HUES48 (cell line): ENCODE measurements around the gene GBGT1.

Experiments
- H3K27ac ChIP-seq: one replicate; pipeline ENCODE4 v1.7.0; 2013; ENCODE audit warnings: low read depth, low read length, inconsistent platforms
- H3K27me3 ChIP-seq: 2 replicates; pipeline ENCODE4 v1.6.1; 2013; ENCODE audit warnings: mild to moderate bottlenecking, low read length; ENCODE audit not compliant: control insufficient read depth, insufficient read depth
- H3K36me3 ChIP-seq: 2 replicates; pipeline ENCODE4 v1.6.1; 2013; ENCODE audit warnings: low read length; ENCODE audit not compliant: control insufficient read depth, insufficient read depth
- H3K4me1 ChIP-seq: 2 replicates; pipeline ENCODE4 v1.6.1; 2013; ENCODE audit warnings: mild to moderate bottlenecking, low read length; ENCODE audit not compliant: control insufficient read depth, insufficient read depth
- H3K4me3 ChIP-seq: 2 replicates; pipeline ENCODE4 v1.5.1; 2013; ENCODE audit warnings: mild to moderate bottlenecking, low read depth, low read length
- H3K9ac ChIP-seq: 2 replicates; pipeline ENCODE4 v1.6.1; 2013; ENCODE audit warnings: mild to moderate bottlenecking, low read depth, low read length, moderate library complexity
- H3K9me3 ChIP-seq: 2 replicates; pipeline ENCODE4 v1.6.1; 2013; ENCODE audit warnings: low read length; ENCODE audit not compliant: control insufficient read depth, insufficient read depth

GBGT1 gene

DNA sequence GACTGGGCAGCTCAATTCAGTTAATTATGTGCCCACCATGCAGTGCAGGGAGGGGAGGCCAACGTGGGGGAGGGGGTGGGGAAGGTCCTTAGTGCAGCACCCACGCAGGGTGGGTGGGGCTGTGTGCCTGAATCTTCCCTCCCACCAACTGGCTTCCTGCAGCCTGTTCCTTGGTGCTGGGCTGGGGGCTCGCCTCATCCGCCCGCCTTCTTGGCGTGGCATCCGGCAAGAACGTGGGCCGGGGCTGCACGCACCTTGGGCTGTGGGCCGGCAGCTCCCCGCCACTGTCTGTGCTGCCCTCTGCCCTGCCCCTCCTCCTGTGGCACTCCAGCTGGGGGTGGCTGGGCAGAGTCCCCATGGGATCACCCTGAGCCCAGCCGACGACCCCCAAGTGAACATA is 23.1 kb downstream of the GBGT1 start:
- Histone ChIP-seq H3K4me1 (peaks cover 6% of the 10 kb centered on the region; the same call in 1 of the 2 replicates), H3K27ac (no peak overlapping the region), H3K36me3 (no peaks in the 10 kb centered on the region), H3K9me3 (no peaks in the 10 kb centered on the region), H3K27me3 (peaks cover 3% of the 10 kb centered on the region; the same call in 1 of the 2 replicates), H3K4me3 (no peak overlapping the region), H3K9ac (no peak overlapping the region)

GRCh38 chr9:133140174-133140505 is 23.6 kb downstream of the GBGT1 start:
- Histone ChIP-seq H3K36me3 (no peaks in the 10 kb centered on the region), H3K9ac (no peak overlapping the region), H3K9me3 (no peaks in the 10 kb centered on the region), H3K4me1 (peaks cover 6% of the 10 kb centered on the region; the same call in 1 of the 2 replicates), H3K27ac (no peak overlapping the region), H3K27me3 (peaks cover 3% of the 10 kb centered on the region; the same call in 1 of the 2 replicates), H3K4me3 (no peak overlapping the region)

- H3K9ac ChIP-seq, result no peak overlapping the region
- H3K27ac ChIP-seq, result no peak overlapping the region
- no peaks in the 10 kb centered on the region for H3K9me3 ChIP-seq
- H3K36me3 ChIP-seq, result no peaks in the 10 kb centered on the region
- no peaks in the 10 kb centered on the region for H3K27me3 ChIP-seq
- H3K4me3 ChIP-seq, result no peak overlapping the region
- peaks cover 3% of the 10 kb centered on the region; the same call in 1 of the 2 replicates for H3K4me1 ChIP-seq
These were observed 24.2 kb downstream of the GBGT1 start for GRCh38 chr9:133139246-133140173.

DNA sequence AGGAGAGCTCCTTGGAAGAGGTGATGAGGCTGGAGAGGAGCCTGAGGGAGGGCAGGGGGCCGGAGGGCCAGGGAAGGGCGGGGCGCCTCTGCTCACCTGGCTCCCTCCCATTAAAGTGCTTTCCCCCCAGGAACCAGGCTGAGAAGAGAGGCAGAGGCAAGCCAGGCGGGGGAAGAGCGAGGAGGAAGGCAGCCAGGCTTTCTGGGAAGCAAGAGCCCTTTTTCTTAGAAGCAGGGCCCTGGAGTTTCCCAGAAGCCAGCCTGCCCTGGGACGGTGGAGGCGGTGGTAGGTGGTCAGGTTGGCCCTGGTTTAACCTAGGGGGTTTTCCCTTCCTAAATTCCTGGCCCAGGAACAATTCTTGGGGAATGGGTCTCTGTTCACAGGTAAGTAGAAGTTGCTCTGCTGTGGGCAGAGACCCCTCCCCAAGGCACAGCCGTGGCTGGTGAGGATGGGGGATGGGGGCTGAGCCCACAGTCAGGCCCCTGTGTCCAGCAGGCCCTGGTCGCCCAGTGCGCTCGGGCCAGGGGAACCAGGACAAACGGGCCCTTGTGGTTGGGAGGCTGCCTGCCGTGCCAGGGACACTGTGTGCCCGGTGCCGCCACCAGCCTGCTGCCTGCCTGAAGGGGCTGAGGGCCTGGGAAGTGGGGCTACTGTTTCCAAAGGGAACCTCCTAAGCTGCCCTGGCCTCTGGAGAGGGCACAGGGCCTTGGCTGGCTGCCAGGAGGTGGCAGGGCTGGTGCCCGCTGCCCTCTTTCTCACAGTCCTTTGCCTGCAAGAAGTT is 26.1 kb downstream of the GBGT1 start:
- H3K9ac ChIP-seq, result no peak overlapping the region
- no peak overlapping the region for H3K4me3 ChIP-seq
- no peaks in the 10 kb centered on the region for H3K27me3 ChIP-seq
- peaks cover 4% of the 10 kb centered on the region; the same call in 1 of the 2 replicates for H3K4me1 ChIP-seq
- no peaks in the 10 kb centered on the region for H3K36me3 ChIP-seq
- no peaks in the 10 kb centered on the region for H3K9me3 ChIP-seq
- no peak overlapping the region for H3K27ac ChIP-seq

DNA sequence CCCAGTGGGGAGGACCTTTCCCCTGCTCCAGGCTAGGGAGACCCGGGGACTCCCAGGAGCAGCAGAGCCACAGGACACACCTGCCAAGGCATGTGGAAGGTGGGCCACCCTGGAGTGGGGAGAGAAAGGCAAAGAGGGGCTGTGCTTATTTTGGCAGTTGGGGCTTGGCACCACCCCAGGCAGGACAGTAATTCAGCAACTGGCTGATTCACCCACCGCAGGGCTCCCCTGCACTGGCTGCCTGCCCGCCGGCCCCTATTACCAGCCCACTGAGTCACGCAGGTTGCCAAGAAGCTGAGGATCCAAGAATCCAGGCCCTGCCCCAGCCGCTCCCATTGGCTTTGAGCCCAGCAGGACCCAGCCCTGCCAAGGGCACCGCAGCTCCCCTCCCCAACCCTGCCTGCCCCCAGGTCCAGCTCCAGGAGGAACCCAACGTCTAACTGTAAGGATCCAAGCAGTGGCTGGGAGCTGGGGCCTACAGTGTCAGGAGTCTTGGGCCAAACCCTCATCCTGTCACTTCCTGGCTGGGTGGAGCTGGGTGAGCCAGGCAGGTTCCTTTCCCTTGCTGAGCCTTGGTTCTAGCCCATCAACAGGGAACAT is 28.5 kb downstream of the GBGT1 start:
- Histone ChIP-seq H3K9ac (no peak overlapping the region), H3K4me1 (peaks cover 4% of the 10 kb centered on the region; the same call in 1 of the 2 replicates)

GRCh38 chr9:133134388-133135145 is 29.1 kb downstream of the GBGT1 start:
- Histone ChIP-seq H3K9me3 (no peaks in the 10 kb centered on the region), H3K27ac (peak overlapping the region; percentile 86), H3K4me1 (peaks cover 4% of the 10 kb centered on the region; the same call in 1 of the 2 replicates), H3K36me3 (no peaks in the 10 kb centered on the region), H3K9ac (no peak overlapping the region), H3K27me3 (no peaks in the 10 kb centered on the region), H3K4me3 (no peak overlapping the region)

More for the DNA sequence above, 28.5 kb downstream of the GBGT1 start:
- Histone ChIP-seq H3K27ac (no peak overlapping the region), H3K36me3 (no peaks in the 10 kb centered on the region), H3K27me3 (no peaks in the 10 kb centered on the region), H3K9me3 (no peaks in the 10 kb centered on the region), H3K4me3 (no peak overlapping the region)

DNA sequence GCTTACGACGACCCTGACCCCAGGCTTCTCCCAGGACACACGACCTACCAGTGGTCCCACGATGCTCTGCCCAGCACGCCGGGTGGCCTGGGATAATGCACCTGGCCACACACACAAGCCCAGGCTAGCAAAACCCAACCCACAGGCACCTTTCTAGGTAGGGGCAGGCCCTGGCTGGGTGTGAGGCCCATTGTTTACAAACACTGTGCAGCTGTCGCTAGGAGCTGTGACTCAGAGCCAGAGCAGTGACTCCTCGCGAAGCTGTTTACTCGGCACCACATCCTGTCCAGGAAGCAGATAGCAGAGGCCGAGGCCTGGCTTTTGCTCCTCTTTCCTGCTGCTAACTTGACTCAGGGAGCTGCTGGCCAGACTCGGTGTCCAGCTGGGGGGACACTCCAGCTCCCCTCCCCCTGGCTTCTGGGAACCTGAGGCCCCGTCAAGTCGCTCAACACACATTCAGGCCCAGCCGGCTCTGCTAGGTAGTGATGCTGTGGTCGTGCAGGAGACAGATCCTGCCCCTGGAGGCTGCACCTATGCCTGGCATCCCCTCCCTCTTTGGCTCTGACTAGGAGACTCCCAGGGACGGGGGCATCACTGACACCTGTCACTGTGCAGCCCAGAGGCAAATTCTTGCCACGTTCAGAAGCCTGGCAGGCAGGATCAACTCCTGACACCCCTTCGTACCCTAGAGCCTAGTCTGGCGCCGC is 29.9 kb downstream of the GBGT1 start:
- no peaks in the 10 kb centered on the region for H3K27me3 ChIP-seq
- H3K9me3 ChIP-seq, result no peaks in the 10 kb centered on the region
- H3K27ac ChIP-seq, result peak overlapping the region; percentile 86
- H3K4me3 ChIP-seq, result no peak overlapping the region
- H3K9ac ChIP-seq, result peak overlapping the region; percentile 66; the same call in 1 of the 2 replicates
- peaks cover 4% of the 10 kb centered on the region; the same call in 1 of the 2 replicates for H3K4me1 ChIP-seq
- no peaks in the 10 kb centered on the region for H3K36me3 ChIP-seq

- no peak overlapping the region for H3K9ac ChIP-seq
These were observed 31.5 kb downstream of the GBGT1 start for GRCh38 chr9:133132174-133132573.

DNA sequence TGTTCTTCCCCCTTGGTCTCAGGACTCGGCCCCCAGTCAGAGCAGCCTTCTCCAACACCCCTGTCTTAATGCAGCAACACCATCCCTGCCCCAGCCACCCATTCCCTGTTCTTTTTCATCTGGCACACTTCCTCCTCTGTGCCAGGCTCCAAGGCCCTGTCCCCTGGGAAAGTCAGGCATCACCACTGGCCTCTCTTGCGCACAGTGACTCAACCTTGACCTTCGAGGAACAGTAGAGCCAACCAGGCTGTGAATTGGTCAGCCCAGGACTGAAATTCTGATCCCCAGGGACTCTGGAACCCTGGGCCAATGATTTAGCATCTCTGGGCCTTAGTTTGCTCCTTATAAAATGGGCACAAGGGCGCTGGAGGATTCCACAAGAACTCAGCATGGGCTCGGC is 32.2 kb downstream of the GBGT1 start:
- H3K9me3 ChIP-seq, result no peaks in the 10 kb centered on the region
- H3K27me3 ChIP-seq, result no peaks in the 10 kb centered on the region
- no peak overlapping the region for H3K4me3 ChIP-seq
- H3K36me3 ChIP-seq, result no peaks in the 10 kb centered on the region
- peaks cover 4% of the 10 kb centered on the region; the same call in 1 of the 2 replicates for H3K4me1 ChIP-seq
- no peak overlapping the region for H3K27ac ChIP-seq
- H3K9ac ChIP-seq, result no peak overlapping the region

More at GRCh38 chr9:133132174-133132573, 31.5 kb downstream of the GBGT1 start:
- Histone ChIP-seq H3K4me3 (no peak overlapping the region), H3K9me3 (no peaks in the 10 kb centered on the region), H3K27me3 (no peaks in the 10 kb centered on the region), H3K27ac (no peak overlapping the region), H3K36me3 (no peaks in the 10 kb centered on the region), H3K4me1 (peaks cover 4% of the 10 kb centered on the region; the same call in 1 of the 2 replicates)
